ENCODE measurements around the gene SOCS4.
"Not testable (repeated sequence)": the region's sequence is repeated elsewhere in the genome, so short reads cannot be mapped to it uniquely, and the experiment has no call there.

Gene SOCS4

DNA sequence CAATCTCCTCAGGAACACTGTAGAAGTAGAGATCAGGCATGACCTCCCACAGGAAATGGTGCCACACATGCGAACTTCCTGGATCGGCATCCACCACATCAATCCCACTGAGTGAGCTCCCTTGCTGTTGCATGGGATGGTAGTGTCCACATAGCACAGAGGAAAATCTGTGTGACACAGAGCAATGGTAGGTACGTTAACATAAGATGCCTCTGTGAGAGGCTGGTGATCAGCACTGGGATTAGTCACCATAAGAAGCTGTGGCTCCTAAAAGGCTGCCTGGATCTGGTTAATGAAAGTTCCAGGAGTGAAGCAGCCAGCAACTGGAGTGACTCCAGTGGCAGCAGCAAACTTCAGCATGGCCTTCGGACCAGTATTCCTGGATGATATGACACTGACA, 22.0 kb upstream of the SOCS4 start:
- Histone ChIP-seq H3K36me3 (ENCODE audit: control insufficient read depth, insufficient read depth, low read length) (peaks cover 9% of the 10 kb centered on the region), H3K4me3 (replicated peaks; ENCODE audit: low read depth, low read length) (no peak overlapping the region), H3K27me3 (replicated peaks; ENCODE audit: control insufficient read depth, insufficient read depth, low read length) (no peaks in the 10 kb centered on the region)
- TF ChIP-seq, protein P1, sequence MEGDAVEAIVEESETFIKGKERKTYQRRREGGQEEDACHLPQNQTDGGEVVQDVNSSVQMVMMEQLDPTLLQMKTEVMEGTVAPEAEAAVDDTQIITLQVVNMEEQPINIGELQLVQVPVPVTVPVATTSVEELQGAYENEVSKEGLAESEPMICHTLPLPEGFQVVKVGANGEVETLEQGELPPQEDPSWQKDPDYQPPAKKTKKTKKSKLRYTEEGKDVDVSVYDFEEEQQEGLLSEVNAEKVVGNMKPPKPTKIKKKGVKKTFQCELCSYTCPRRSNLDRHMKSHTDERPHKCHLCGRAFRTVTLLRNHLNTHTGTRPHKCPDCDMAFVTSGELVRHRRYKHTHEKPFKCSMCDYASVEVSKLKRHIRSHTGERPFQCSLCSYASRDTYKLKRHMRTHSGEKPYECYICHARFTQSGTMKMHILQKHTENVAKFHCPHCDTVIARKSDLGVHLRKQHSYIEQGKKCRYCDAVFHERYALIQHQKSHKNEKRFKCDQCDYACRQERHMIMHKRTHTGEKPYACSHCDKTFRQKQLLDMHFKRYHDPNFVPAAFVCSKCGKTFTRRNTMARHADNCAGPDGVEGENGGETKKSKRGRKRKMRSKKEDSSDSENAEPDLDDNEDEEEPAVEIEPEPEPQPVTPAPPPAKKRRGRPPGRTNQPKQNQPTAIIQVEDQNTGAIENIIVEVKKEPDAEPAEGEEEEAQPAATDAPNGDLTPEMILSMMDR (IDR thresholded peaks at IDR 0.05; ENCODE audit: insufficient read depth, low read length, poor library complexity, severe bottlenecking), result no peak
- no peak for DNase-seq (ENCODE audit: extremely low read depth, insufficient read length)

DNA sequence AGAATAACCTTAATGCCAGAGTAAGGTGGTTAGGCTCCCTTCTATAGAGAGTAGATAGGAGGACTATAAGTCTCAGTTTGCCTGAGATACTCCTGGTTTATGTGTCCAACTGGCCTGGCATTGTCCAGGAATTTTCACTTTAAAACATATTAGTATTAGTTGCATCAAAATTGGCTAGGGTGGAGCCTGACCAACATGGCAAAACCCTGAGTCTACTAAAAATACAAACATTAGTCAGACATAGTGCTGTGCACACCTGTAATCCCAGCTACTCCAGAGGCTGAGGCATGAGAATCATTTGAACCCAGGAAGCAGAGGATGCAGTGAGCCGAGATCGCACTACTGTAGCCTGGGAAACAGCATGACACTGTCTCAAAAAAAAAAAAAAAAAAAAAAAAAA, 12.0 kb upstream of the SOCS4 start:
- DNase-seq (ENCODE audit: extremely low read depth, insufficient read length), result no peak
- H3K27me3 ChIP-seq (replicated peaks; ENCODE audit: control insufficient read depth, insufficient read depth, low read length), result no peaks in the 10 kb centered on the region
- no peak overlapping the region for H3K4me3 ChIP-seq (replicated peaks; ENCODE audit: low read depth, low read length)
- TF ChIP-seq, protein P1 (IDR thresholded peaks at IDR 0.05; ENCODE audit: insufficient read depth, low read length, poor library complexity, severe bottlenecking), result no peak
- peaks cover 3% of the 10 kb centered on the region for H3K36me3 ChIP-seq (ENCODE audit: control insufficient read depth, insufficient read depth, low read length)

DNA sequence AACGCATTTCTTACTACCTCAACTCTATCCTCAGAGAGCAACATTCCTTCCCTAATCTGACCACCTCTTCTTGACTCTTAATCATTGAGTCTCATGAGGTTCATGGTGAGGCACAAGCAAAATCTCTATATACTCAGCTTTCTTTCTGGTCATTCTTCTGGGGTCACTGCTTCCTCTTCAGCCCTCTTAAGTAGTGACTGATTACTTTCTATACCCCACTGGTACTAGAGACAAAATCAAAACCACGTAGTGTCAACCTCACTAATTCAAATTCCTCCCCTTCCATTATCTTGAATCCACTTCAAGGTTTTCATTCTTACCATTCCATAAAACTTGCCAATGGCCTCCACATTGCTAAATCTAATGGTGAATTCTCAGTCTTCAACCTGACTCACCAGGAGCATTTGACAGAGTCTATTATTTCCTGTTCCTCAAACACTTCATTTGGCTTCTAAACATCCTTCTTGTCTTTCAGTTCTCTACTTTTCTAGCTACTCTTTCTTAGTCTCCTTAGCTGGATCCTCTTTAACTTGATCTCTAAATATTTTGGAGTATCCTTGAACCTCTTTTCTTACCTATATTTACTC, 7.0 kb upstream of the SOCS4 start:
- H3K27me3 ChIP-seq (replicated peaks; ENCODE audit: control insufficient read depth, insufficient read depth, low read length), result no peaks in the 10 kb centered on the region
- H3K36me3 ChIP-seq (ENCODE audit: control insufficient read depth, insufficient read depth, low read length), result peaks cover 1% of the 10 kb centered on the region
- TF ChIP-seq, protein P1 (IDR thresholded peaks at IDR 0.05; ENCODE audit: insufficient read depth, low read length, poor library complexity, severe bottlenecking), result no peak
- no peak for DNase-seq (ENCODE audit: extremely low read depth, insufficient read length)
- H3K4me3 ChIP-seq (replicated peaks; ENCODE audit: low read depth, low read length), result no peak overlapping the region

DNA sequence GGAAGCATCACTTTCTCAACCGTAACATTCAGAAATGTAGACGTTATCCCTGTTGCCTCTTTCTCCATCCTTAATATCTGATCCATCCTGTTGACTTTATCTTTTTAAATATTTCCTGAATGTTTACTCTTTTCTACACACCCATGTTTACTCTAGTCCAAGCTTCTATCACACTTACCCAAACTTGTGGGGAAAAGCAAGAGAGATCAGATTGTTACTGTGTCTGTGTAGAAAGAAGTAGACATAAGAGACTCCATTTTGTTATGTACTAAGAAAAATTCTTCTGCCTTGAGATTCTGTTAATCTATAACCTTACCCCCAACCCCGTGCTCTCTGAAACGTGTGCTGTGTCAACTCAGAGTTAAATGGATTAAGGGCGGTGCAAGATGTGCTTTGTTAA, 2.7 kb upstream of the SOCS4 start:
- not testable (repeated sequence) for DNase-seq (ENCODE audit: extremely low read depth, insufficient read length); H3K4me3 ChIP-seq (replicated peaks; ENCODE audit: low read depth, low read length); H3K27me3 ChIP-seq (replicated peaks; ENCODE audit: control insufficient read depth, insufficient read depth, low read length); H3K36me3 ChIP-seq (ENCODE audit: control insufficient read depth, insufficient read depth, low read length)

DNA sequence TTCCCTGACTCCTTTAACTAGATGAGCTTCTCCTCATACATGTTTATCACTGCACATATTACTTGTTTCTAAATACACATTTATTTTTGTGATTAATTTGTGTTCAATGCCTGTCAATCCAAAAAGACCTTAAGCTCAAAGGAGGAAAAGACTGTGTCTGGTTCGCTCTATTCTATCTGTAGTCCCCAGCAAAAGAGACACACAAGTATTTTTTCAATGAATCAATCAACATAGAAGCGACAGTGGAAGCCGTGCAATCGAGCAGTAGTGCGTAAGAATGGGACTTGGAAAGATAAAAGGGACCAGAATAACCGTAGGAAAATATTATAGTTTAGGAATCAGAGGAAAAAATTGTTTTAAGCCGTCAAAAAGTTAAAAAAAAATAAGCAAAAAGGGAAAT, 1.1 kb upstream of the SOCS4 start:
- no peak for DNase-seq (ENCODE audit: extremely low read depth, insufficient read length)
- Histone ChIP-seq H3K4me3 (replicated peaks; ENCODE audit: low read depth, low read length) (peak overlapping the region; percentile 100), H3K36me3 (ENCODE audit: control insufficient read depth, insufficient read depth, low read length) (peaks cover 1% of the 10 kb centered on the region), H3K27me3 (replicated peaks; ENCODE audit: control insufficient read depth, insufficient read depth, low read length) (no peaks in the 10 kb centered on the region)
- TF ChIP-seq, protein P1 (IDR thresholded peaks at IDR 0.05; ENCODE audit: insufficient read depth, low read length, poor library complexity, severe bottlenecking), result no peak

DNA sequence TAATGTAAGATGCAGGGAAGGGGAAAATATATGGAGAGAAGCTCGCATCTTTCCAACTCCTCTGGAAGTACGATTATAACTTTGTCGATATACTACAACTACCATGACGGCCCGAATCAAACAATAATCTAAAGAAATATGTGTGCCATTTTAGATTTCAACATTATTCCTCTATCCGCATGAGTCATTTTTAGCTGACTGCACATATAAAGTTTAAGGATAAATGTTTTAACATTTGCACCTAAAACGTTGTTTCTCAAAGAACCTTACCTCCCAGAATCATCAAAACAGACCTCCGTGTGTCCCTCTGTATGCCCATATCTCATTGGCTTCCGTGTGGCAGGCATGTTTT, 619 bp upstream of the SOCS4 start:
- no peaks in the 10 kb centered on the region for H3K27me3 ChIP-seq (replicated peaks; ENCODE audit: control insufficient read depth, insufficient read depth, low read length)
- TF ChIP-seq, protein P1 (IDR thresholded peaks at IDR 0.05; ENCODE audit: insufficient read depth, low read length, poor library complexity, severe bottlenecking), result no peak
- H3K36me3 ChIP-seq (ENCODE audit: control insufficient read depth, insufficient read depth, low read length), result peaks cover 1% of the 10 kb centered on the region
- H3K4me3 ChIP-seq (replicated peaks; ENCODE audit: low read depth, low read length), result peak overlapping the region; percentile 100
- no peak for DNase-seq (ENCODE audit: extremely low read depth, insufficient read length)

Data from GM06990 (cell line).